Endometrial microvascular endothelial cells (primary cell): Measurements from ENCODE around the gene C1R. TPM values are rescaled to one million over a fixed set of nuclear protein-coding genes. Genes with fewer than 3 reads are reported as not detected.

Experiments
- in situ Hi-C: cut with HindIII; loops from 2 replicates; pipeline ENCODE4 v1.10.0; 2017; ENCODE audit warnings: low sequenced_read_pairs, low pct_unique_long_range_greater_than_20kb; ENCODE audit errors: inconsistent ontology term
- total RNA-seq: library from RNA; depleted of rRNA; stranded (reverse); fragments of >200 nt; gene quantifications from one replicate; pipeline ENCODE4 v1.2.3, GENCODE V29; 2015; ENCODE audit errors: inconsistent ontology term

Gene C1R
- 8.8 TPM for total RNA-seq

DNA sequence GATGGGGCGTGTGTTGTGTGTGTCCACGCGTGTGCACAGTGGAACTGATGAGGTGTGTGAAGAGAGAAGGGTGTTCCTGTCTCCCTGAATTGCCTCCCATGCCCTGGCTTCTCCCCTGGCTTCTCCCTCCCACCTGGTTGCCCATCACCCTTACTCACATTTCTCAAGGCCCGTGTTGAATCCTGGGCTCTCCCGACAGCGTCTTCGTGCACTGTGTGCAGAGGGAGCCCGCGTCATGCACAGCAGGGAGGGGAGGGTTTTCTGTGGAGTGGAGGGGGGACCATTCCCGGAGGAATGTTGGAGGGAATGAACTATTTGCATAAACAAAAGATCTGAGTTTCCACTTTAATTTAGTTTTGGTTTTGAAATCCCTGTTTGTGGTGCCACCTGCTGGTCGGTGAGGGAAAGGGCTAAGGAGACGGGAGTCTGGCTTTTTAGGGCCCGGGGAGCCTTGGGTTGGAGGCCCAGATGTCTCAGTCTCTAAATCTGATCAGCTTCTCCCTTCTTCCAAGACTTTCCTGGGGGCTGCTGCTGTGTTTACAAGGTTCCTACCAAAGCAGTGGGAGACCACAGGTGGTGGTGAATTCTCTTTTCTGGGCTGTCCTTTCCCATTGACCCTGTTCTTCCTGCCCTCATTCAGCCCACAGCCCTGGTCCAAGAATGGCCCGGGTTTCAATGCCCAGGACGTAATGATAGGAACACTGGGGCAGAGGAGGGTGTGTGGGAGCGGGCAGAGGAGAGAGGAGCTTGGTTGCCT, at the start of gene C1R:
Gene C1R (minus strand): TSS at position 217 of the 757 bp plus-strand sequence. CDS start 57 bp downstream, at position 160.
- in situ Hi-C loops: no loop called here

GRCh38 chr12:7141351-7142005, 49.2 kb upstream of the C1R start:
- in situ Hi-C loops: no loop called here

DNA sequence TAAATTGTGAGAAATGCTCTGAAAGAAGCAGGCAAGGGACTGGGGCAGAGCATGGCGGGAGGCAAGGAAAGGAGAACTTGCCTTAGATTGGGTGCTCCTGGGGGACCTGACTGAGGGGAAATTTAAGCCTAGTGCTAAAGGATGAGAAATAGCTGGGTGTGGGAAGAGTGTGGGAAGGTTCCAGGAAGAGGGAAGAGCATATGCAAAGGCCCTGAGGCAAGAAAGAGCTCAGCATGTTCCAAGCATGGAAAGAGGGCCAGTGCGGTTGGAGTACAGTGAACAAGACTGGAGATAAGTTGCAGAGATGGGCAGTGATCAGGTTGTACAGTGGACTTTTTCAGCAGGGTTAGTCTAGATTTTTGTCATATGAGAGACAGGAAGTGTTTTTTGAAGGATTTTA, 47.0 kb upstream of the C1R start:
- in situ Hi-C loops: no loop called here

DNA sequence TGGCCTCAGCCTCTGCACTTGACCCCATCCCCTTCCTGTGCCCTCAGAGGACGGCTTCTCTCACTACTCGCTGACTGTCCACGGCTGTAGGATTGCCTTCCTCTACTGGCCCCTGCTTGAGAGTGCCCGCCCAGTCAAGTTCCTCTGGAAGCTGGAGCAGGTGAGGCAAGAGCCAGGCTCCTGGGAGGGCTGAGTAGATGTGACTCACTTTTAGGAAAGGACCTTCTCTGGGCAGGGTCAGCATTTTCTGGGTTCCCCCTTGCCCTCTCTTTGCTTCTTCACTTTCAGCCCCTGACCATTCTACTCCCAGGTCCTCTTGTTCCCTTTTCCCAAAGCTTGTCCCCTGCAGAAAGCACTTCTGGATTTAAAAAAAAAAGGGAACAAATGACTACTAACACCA, 45.7 kb upstream of the C1R start:
- in situ Hi-C loops: no loop called here

DNA sequence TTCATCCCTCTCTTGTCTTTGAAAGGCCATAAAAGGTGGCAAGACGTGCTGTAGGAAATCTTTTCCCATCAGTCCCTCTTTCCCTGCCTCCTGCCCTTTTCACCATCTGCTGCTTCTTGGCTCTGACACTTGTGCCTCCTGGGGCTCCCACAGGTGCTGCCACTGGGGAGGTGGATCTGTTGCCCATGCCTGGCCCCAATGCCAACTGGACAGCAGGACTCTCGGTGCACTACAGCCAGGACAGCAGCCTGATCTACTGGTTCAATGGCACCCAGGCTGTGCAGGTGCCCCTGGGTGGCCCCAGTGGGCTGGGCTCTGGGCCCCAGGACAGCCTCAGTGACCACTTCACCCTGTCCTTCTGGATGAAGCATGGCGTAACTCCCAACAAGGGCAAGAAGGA, 44.4 kb upstream of the C1R start:
- in situ Hi-C loops: no loop called here

- in situ Hi-C loops: no loop called here
These were observed 43.8 kb upstream of the C1R start for GRCh38 chr12:7136071-7136470.

- in situ Hi-C loops: no loop called here
These were observed 42.3 kb upstream of the C1R start for GRCh38 chr12:7134396-7135166.

DNA sequence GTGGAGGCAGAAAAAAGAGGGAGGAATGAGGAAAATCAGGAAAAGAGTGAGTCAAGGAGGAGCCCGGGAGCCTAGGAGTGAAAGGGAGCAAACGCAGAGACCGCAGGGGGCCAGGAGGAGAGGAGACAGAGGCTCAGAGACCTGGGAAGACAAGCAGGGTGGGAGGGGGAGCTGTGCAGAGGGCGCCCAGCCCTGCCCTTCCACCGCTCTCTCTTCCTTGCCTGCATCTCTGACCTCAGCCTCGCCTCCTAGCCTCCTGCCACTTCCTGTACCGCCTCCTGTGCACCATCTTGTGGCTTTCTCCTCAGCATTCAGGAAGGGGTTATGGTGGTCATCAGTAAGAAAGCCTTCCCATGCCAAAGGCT, 39.2 kb upstream of the C1R start:
- in situ Hi-C loops: no loop called here

GRCh38 chr12:7130701-7131501, 38.7 kb upstream of the C1R start:
- in situ Hi-C loops: no loop called here

- in situ Hi-C loops: no loop called here
These were observed 37.8 kb upstream of the C1R start, which contains the start of gene CLSTN3 for GRCh38 chr12:7129872-7130691. Gene CLSTN3, plus strand, starts transcription at chr12:7130371. Its CDS starts 278 bp downstream, at chr12:7130649.

DNA sequence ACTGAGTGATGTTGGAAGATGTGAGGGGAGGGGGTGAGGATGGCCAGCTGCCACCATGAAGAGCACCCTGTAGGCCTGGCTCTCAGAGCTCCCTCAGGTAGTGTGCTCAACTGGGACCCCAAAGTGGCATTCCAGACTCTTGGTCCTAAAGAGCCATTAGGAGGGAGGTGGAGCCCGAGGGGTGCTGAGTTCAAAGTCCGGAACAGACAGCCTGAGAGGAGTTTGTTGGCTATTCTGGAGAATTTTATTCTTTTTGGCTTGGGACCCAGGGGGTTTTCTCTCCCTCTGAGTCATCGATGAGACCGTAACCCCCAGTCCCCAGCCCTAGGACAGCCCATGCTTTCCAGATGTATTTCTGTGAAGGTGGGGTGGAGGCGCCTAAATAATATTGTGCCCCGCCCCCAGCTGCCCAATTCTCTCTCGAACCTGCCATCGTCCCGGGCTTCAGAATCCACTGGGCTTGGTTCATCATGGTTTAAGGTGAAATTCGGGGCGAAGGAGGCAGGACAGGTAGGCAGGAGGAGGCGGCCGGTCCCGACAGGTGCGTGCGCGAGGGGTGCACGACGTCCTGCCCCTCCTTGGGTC, 37.1 kb upstream of the C1R start:
- in situ Hi-C loops: no loop called here

DNA sequence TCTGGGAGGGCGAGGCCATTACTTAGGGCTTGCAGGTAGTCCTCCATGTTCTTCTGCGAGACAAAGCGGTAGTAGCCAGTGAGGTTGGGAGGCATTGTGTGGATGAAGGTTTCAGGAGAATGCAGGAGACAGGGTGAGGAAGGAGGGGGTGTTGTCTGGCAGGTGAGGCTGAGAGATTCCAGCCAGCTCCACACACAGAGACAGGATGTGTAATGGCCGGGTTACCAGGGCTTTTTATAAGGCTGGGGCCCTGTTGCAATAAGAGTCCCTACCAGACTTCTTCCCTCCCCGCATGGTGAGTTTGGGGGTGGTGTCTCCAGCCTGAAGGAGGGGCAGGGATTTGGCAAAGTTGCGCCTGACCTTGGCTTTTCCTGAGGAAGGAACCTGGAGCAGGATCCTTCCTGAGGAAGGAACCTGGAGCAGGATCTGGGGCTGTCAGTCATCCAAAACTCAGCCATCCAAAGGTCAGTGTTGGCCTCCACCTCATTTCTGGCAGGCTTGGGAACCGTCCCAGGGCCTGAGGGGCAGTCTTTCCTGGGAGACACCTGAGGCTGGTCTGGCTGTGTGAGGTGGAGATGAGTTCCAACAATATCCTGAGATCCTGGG, 36.5 kb upstream of the C1R start, which contains the start of gene RBP5:
Gene RBP5 (minus strand): TSS at position 209 of the 606 bp plus-strand sequence. CDS start 114 bp downstream, at position 95.
- in situ Hi-C loops: no loop called here

GRCh38 chr12:7127916-7128626, 35.8 kb upstream of the C1R start:
- in situ Hi-C loops: no loop called here

GRCh38 chr12:7125632-7126227, 33.5 kb upstream of the C1R start:
- in situ Hi-C loops: no loop called here

DNA sequence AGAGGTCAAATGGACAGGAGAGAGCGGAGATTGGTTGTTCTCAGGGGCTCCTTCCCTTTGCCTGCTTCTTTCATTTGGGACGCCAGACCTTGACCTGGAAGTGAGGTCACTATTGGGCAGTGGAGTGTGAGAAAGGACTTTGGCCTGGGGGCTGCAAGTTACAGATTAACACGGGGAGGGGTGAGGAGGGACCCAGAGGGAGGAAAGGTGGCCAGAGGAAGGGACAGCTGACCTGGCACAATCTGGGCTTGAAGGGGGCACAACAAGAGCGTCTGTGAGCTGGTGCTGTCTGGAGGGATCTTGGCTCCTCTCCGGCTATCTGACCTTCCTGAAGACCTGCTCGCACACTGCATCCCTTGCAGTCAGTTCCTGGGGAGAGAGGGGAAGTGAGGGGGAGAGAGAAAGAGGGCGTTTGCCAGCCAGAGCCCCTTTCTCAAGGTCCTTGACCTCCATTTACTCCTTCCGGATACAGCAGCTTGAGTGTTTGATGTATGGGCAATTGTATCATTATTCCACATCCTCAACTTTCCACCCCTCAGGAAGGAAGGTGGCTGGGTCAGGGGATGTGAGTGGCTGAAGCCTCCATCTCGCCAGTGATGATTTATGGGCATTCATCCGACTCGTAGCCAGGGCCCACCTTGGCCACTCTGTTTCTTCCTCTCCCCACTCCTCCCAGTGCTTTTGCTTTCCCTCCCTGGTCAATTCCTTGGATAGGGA, 31.7 kb upstream of the C1R start:
- in situ Hi-C loops: loop anchor here (25.0 kb wide), 1 partner anchor 112 kb away; the partner anchor contains the start of gene LPCAT3
